HCT116 (cell line): ENCODE data around the gene LACTB. TPM values are rescaled to one million over a fixed set of nuclear protein-coding genes. Genes with fewer than 3 reads are reported as not detected.

ENCODE experiments used
- ATAC-seq: fragments of 200-7000 bp; cut with Tn5 transposase; 2 replicates; pipeline ENCODE4 v1.9.1; 2020; ENCODE audit warnings: mild to moderate bottlenecking, moderate library complexity
- BruUV-seq: library from RNA; stranded (reverse); fragments of 400-500 nt; replicated peaks from 2 replicates; lab custom pipeline; 2021; lab: Mats Ljungman, UMichigan
- CTCF ChIA-PET: fragments of 300-600 bp; sonication (Branson Sonifier 250); formaldehyde crosslinking; loops from one replicate; lab custom pipeline; 2021; ENCODE audit warnings: antibody characterized with exemption; lab: Charles Lee
- POLR2A ChIA-PET: fragments of 300-600, 350-600 bp; sonication (Branson Sonifier 250); formaldehyde crosslinking; loops from one replicate; lab custom pipeline; 2021; ENCODE audit warnings: antibody characterized with exemption; lab: Charles Lee
- RAD21 ChIA-PET, 2 experiments: fragments of 300-600 bp; sonication (Branson Sonifier 250); formaldehyde crosslinking; loops; one replicate each; lab custom pipeline; 2023; ENCODE audit warnings: low total read pairs in 2 of 2; ENCODE audit not compliant: uncharacterized antibody in 2 of 2, unreplicated experiment in 2 of 2, low non-redundant PET in 1 of 2; lab: Charles Lee
- DNase-seq: peaks from one replicate; pipeline ENCODE4 v3.0.0-alpha.2; 2010; ENCODE audit warnings: low read depth, low spot score
- H2AFZ ChIP-seq: fragments of 200-600 bp; shearing (Covaris generic), sonication (generic); 2 replicates; pipeline ENCODE4 v1.6.1; 2017; ENCODE audit warnings: low read depth, mixed run types, mixed read lengths, antibody characterized with exemption, low read length; ENCODE audit not compliant: poor library complexity, severe bottlenecking
- H3K27ac ChIP-seq: 2 replicates; pipeline ENCODE4 v1.5.1; 2012; ENCODE audit warnings: low read depth, low read length
- H3K27me3 ChIP-seq: fragments of 200-600 bp; sonication (generic); 2 replicates; pipeline ENCODE4 v1.6.1; 2016; ENCODE audit warnings: mixed run types, low read length, mixed read lengths; ENCODE audit not compliant: insufficient read depth
- H3K36me3 ChIP-seq, 2 experiments: fragments of 200-500 bp in 1 of 2; fragments of 200-600 bp in 1 of 2; sonication (Bioruptor generic) in 1 of 2; sonication (generic) in 1 of 2; 2 replicates each; pipeline versions ENCODE4 v1.5.1 to v1.6.1; 2014 to 2016; ENCODE audit warnings: low read length in 2 of 2, inconsistent platforms in 1 of 2, mixed read lengths in 1 of 2, mixed run types in 1 of 2; ENCODE audit not compliant: insufficient read depth in 2 of 2, control insufficient read depth in 1 of 2
- H3K4me1 ChIP-seq, 2 experiments: fragments of 200-600 bp in 1 of 2; sonication (generic) in 1 of 2; 2 replicates each; pipeline versions ENCODE4 v1.5.1 to v1.6.1; 2012 to 2017; ENCODE audit warnings: low read length in 2 of 2, inconsistent platforms in 1 of 2, mild to moderate bottlenecking in 1 of 2, mixed read lengths in 1 of 2, mixed run types in 1 of 2, moderate library complexity in 1 of 2; ENCODE audit not compliant: insufficient read depth in 2 of 2, control insufficient read depth in 1 of 2
- H3K4me2 ChIP-seq: fragments of 200-600 bp; sonication (generic); 2 replicates; pipeline ENCODE4 v1.6.1; 2017; ENCODE audit warnings: mixed run types, low read length, mixed read lengths
- H3K4me3 ChIP-seq, 2 experiments: fragments of 200-600 bp in 1 of 2; sonication (generic) in 1 of 2; replicated peaks in 1 of 2; 2 replicates each; pipeline ENCODE4 v1.5.1; 2011 to 2016; ENCODE audit warnings: low read length in 2 of 2, control low read depth in 1 of 2, low read depth in 1 of 2, mild to moderate bottlenecking in 1 of 2, mixed read lengths in 1 of 2, mixed run types in 1 of 2
- H3K79me2 ChIP-seq: fragments of 200-600 bp; sonication (generic); 2 replicates; pipeline ENCODE4 v1.6.1; 2017; ENCODE audit warnings: mild to moderate bottlenecking, mixed run types, low read length, moderate library complexity, mixed read lengths; ENCODE audit not compliant: insufficient read depth
- H3K9ac ChIP-seq: fragments of 200-600 bp; sonication (generic); 2 replicates; pipeline ENCODE4 v1.6.1; 2016; ENCODE audit warnings: low read length, mixed read lengths
- H3K9me2 ChIP-seq: fragments of 200-600 bp; sonication (generic), shearing (Covaris generic); 2 replicates; pipeline ENCODE4 v1.6.1; 2017; ENCODE audit warnings: mixed run types, mild to moderate bottlenecking, moderate library complexity; ENCODE audit not compliant: insufficient read depth
- H3K9me3 ChIP-seq, 2 experiments: fragments of 200-500 bp in 1 of 2; fragments of 200-600 bp in 1 of 2; sonication (Bioruptor generic) in 1 of 2; sonication (generic) in 1 of 2; 2 replicates each; pipeline ENCODE4 v1.6.1; 2014 to 2017; ENCODE audit warnings: low read length in 2 of 2, mixed read lengths in 2 of 2, inconsistent platforms in 1 of 2, low read depth in 1 of 2, mild to moderate bottlenecking in 1 of 2, mixed run types in 1 of 2, moderate library complexity in 1 of 2; ENCODE audit not compliant: control insufficient read depth in 1 of 2, insufficient read depth in 1 of 2
- H4K20me1 ChIP-seq: fragments of 200-600 bp; sonication (generic), shearing (Covaris generic); 2 replicates; pipeline ENCODE4 v1.6.1; 2017; ENCODE audit warnings: mixed run types, mild to moderate bottlenecking, moderate library complexity; ENCODE audit not compliant: insufficient read depth
- ATF3 ChIP-seq: IDR thresholded peaks from 2 replicates; pipeline ENCODE4 v1.6.1; 2012
- CBX3 ChIP-seq: IDR thresholded peaks from 2 replicates; pipeline ENCODE4 v1.6.1; 2012; ENCODE audit warnings: low read depth
- CEBPB ChIP-seq: IDR thresholded peaks from 2 replicates; pipeline ENCODE4 v1.6.1; 2012; ENCODE audit warnings: low read depth
- CTCF ChIP-seq, 3 experiments: fragments of 200-600 bp in 1 of 3; sonication (generic) in 1 of 3; IDR thresholded peaks in 2 of 3; conservative IDR thresholded peaks in 1 of 3; 2 replicates each; pipeline ENCODE4 v1.5.1; 2012 to 2017; ENCODE audit warnings: low read depth in 2 of 3, low read length in 2 of 3, antibody characterized with exemption in 1 of 3, borderline replicate concordance in 1 of 3, control low read depth in 1 of 3, mild to moderate bottlenecking in 1 of 3, mixed read lengths in 1 of 3, mixed run types in 1 of 3, moderate library complexity in 1 of 3; ENCODE audit not compliant: insufficient read depth in 1 of 3
- EGR1 ChIP-seq: IDR thresholded peaks from 2 replicates; pipeline ENCODE4 v1.6.1; 2012; ENCODE audit warnings: low read depth
- ELF1 ChIP-seq: IDR thresholded peaks from 2 replicates; pipeline ENCODE4 v1.6.1; 2012; ENCODE audit warnings: low read depth, borderline replicate concordance
- EZH2phosphoT487 ChIP-seq: fragments of 200-600 bp; IDR thresholded peaks from 2 replicates; pipeline ENCODE4 v1.6.1; 2018; ENCODE audit warnings: antibody characterized with exemption, borderline replicate concordance
- JUND ChIP-seq: IDR thresholded peaks from 2 replicates; pipeline ENCODE4 v1.6.1; 2012
- POLR2A ChIP-seq: IDR thresholded peaks from 2 replicates; pipeline ENCODE4 v1.7.0; 2011; ENCODE audit warnings: borderline replicate concordance; ENCODE audit not compliant: insufficient read depth, insufficient read length; ENCODE audit errors: extremely low read depth
- RAD21 ChIP-seq: IDR thresholded peaks from 2 replicates; pipeline ENCODE4 v1.6.1; 2012; ENCODE audit warnings: low read depth, mild to moderate bottlenecking
- REST ChIP-seq: IDR thresholded peaks from 2 replicates; pipeline ENCODE4 v1.6.1; 2012; ENCODE audit warnings: low read depth
- SIN3A ChIP-seq: IDR thresholded peaks from 2 replicates; pipeline ENCODE4 v1.6.1; 2012; ENCODE audit warnings: low read depth
- SP1 ChIP-seq: IDR thresholded peaks from 2 replicates; pipeline ENCODE4 v1.6.1; 2012; ENCODE audit warnings: low read depth
- SRF ChIP-seq: IDR thresholded peaks from 2 replicates; pipeline ENCODE4 v1.6.1; 2012; ENCODE audit warnings: low read depth
- TCF7L2 ChIP-seq: IDR thresholded peaks from 2 replicates; pipeline ENCODE4 v1.7.0; 2011; ENCODE audit warnings: borderline replicate concordance, inconsistent platforms; ENCODE audit not compliant: insufficient read depth, insufficient read length; ENCODE audit errors: extremely low read depth
- YY1 ChIP-seq: IDR thresholded peaks from 2 replicates; pipeline ENCODE4 v1.6.1; 2011; ENCODE audit warnings: low read length, low read depth, moderate library complexity, mild to moderate bottlenecking; ENCODE audit not compliant: insufficient replicate concordance; ENCODE audit errors: extremely low read depth
- ZBTB33 ChIP-seq: IDR thresholded peaks from 2 replicates; pipeline ENCODE4 v1.6.1; 2011; ENCODE audit warnings: mild to moderate bottlenecking, low read length, moderate library complexity; ENCODE audit not compliant: insufficient replicate concordance; ENCODE audit errors: extremely low read depth
- ZFX ChIP-seq: fragments of 450-650 bp; IDR thresholded peaks from 2 replicates; pipeline ENCODE4 v1.6.1; 2017
- ZNF274 ChIP-seq: fragments of 200-500 bp; sonication (Bioruptor generic); IDR thresholded peaks from 2 replicates; pipeline ENCODE4 v1.6.1; 2014; ENCODE audit warnings: mild to moderate bottlenecking, low read depth, low read length, inconsistent platforms
- intact Hi-C: fragments of 100-400 bp; cut with micrococcal nuclease; formaldehyde crosslinking; loops from 2 replicates; pipeline ENCODE4 v1.10.0; 2022
- total RNA-seq: library from RNA; stranded (reverse); gene quantifications from one replicate; pipeline ENCODE4 v1.2.1, GENCODE V29; 2021; ENCODE audit not compliant: unreplicated experiment

The LACTB gene
- total RNA-seq, 1 experiment from 2014 or later, result 7.6 TPM

GRCh38 chr15:63072809-63073277, 48.8 kb upstream of the LACTB start:
- Histone ChIP-seq H3K9me3 (no peaks in the 10 kb centered on the region), H3K27ac (no peak overlapping the region), H3K9me2 (no peaks in the 10 kb centered on the region), H4K20me1 (no peaks in the 10 kb centered on the region), H3K79me2 (no peaks in the 10 kb centered on the region), H3K27me3 (no peaks in the 10 kb centered on the region), H3K36me3 (no peaks in the 10 kb centered on the region), H2AFZ (no peak overlapping the region), H3K4me1 (no peaks in the 10 kb centered on the region), H3K4me2 (no peak overlapping the region), H3K4me3 (no peak overlapping the region), H3K9ac (no peak overlapping the region)
- TF ChIP-seq SRF (no peak), POLR2A (no peak), RAD21 (no peak), CTCF (IDR thresholded peaks at IDR 0.05 in 2 of 3, conservative IDR thresholded peaks at IDR 0.05 in 1 of 3; ENCODE audit: borderline replicate concordance in 1 of 3, insufficient read depth in 1 of 3, low read depth in 2 of 3, low read length in 2 of 3) (no peak), ATF3 (no peak), TCF7L2 (no peak), YY1 (no peak), CBX3 (no peak), SIN3A (no peak), ZFX (no peak), REST (no peak), EGR1 (no peak), ZBTB33 (no peak), JUND (no peak), CEBPB (no peak), EZH2phosphoT487 (no peak), ZNF274 (no peak), ELF1 (no peak), SP1 (no peak)
- ChIA-PET CTCF (interaction anchor here (1.5 kb wide), 1 partner anchor 25 kb away, joined by 4 read pairs; no protein-coding TSS in a partner anchor), RAD21 (no interaction called here), POLR2A (no interaction called here)
- DNase-seq, result no peak
- no peak for ATAC-seq
- intact Hi-C loops, result no loop called here
- BruUV-seq, result no TSS peak
